Caco-2 (cell line): Measurements from ENCODE around the gene CEBPA. TPM values are rescaled to one million over a fixed set of nuclear protein-coding genes. Genes with fewer than 3 reads are reported as not detected.
A peak's percentile ranks its signal among the peaks of the same experiment; 100 is the strongest.

Source experiments
- BruUV-seq: library from RNA; stranded (reverse); fragments of 400-500 nt; replicated peaks from 2 replicates; lab custom pipeline; 2021; lab: Mats Ljungman, UMichigan
- CTCF ChIA-PET: fragments of 300-600 bp; sonication (Branson Sonifier 250); formaldehyde crosslinking; loops from one replicate; lab custom pipeline; 2022; ENCODE audit warnings: antibody characterized with exemption; lab: Charles Lee
- POLR2A ChIA-PET: fragments of 300-600 bp; sonication (Branson Sonifier 250); formaldehyde crosslinking; loops from one replicate; lab custom pipeline; 2022; ENCODE audit warnings: antibody characterized with exemption; lab: Charles Lee
- DNase-seq, 2 experiments: peaks; one replicate each; pipeline versions ENCODE4 v3.0.0 to v3.0.0-alpha.2; 2020 to 2022
- H3K27me3 ChIP-seq: replicated peaks from 2 replicates; pipeline ENCODE4 v1.6.0; 2011; ENCODE audit warnings: low read length; ENCODE audit not compliant: control insufficient read depth, insufficient read depth
- H3K36me3 ChIP-seq: 2 replicates; pipeline ENCODE4 v1.5.1; 2011; ENCODE audit warnings: low read length; ENCODE audit not compliant: control insufficient read depth, insufficient read depth
- H3K4me1 ChIP-seq: fragments of 250-450 bp; sonication (Bioruptor Pico); 2 replicates; pipeline ENCODE4 v1.5.1; 2020; ENCODE audit warnings: mild to moderate bottlenecking
- H3K4me3 ChIP-seq: 2 replicates; pipeline ENCODE4 v1.5.1; 2011; ENCODE audit warnings: low read depth, mild to moderate bottlenecking, control low read depth, low read length
- H3K9me3 ChIP-seq: fragments of 250-450 bp; sonication (Bioruptor Pico); 2 replicates; pipeline ENCODE4 v1.5.1; 2020; ENCODE audit warnings: mild to moderate bottlenecking, moderate library complexity
- H3K27ac Mint-ChIP-seq: one replicate; pipeline ENCODE4 v1.8.0; 2022; ENCODE audit warnings: mixed read lengths; ENCODE audit not compliant: unreplicated experiment
- H3K27me3 Mint-ChIP-seq: one replicate; pipeline ENCODE4 v1.8.0; 2022; ENCODE audit warnings: mixed read lengths; ENCODE audit not compliant: insufficient read depth, unreplicated experiment
- H3K36me3 Mint-ChIP-seq: one replicate; pipeline ENCODE4 v1.8.0; 2022; ENCODE audit warnings: mild to moderate bottlenecking, mixed read lengths; ENCODE audit not compliant: insufficient read depth, unreplicated experiment
- H3K4me1 Mint-ChIP-seq: one replicate; pipeline ENCODE4 v1.8.0; 2022; ENCODE audit warnings: low read depth, mixed read lengths; ENCODE audit not compliant: unreplicated experiment
- H3K4me3 Mint-ChIP-seq: one replicate; pipeline ENCODE4 v1.8.0; 2022; ENCODE audit warnings: mild to moderate bottlenecking, moderate library complexity, mixed read lengths; ENCODE audit not compliant: unreplicated experiment
- H3K9me3 Mint-ChIP-seq: one replicate; pipeline ENCODE4 v1.8.0; 2022; ENCODE audit warnings: mixed read lengths; ENCODE audit not compliant: unreplicated experiment
- CTCF ChIP-seq, 2 experiments: fragments of 200-600 bp in 1 of 2; IDR thresholded peaks; 1 replicate in 1 of 2; 2 replicates in 1 of 2; pipeline versions ENCODE4 v1.5.1 to v1.8.0; 2011 to 2022; ENCODE audit warnings: antibody characterized with exemption in 1 of 2, control low read depth in 1 of 2, inconsistent platforms in 1 of 2, low read depth in 1 of 2, low read length in 1 of 2, mild to moderate bottlenecking in 1 of 2, moderate library complexity in 1 of 2; ENCODE audit not compliant: insufficient read depth in 1 of 2, severe bottlenecking in 1 of 2, unreplicated experiment in 1 of 2
- intact Hi-C: fragments of 100-400 bp; cut with micrococcal nuclease; formaldehyde crosslinking; loops from one replicate; pipeline ENCODE4 v1.10.0; 2022; ENCODE audit not compliant: unreplicated experiment
- total RNA-seq: library from RNA; stranded (reverse); gene quantifications from 2 replicates; pipeline ENCODE4 v1.2.3, GENCODE V29; 2022

The CEBPA gene
- total RNA-seq, 1 experiment from 2014 or later = 110 TPM

DNA sequence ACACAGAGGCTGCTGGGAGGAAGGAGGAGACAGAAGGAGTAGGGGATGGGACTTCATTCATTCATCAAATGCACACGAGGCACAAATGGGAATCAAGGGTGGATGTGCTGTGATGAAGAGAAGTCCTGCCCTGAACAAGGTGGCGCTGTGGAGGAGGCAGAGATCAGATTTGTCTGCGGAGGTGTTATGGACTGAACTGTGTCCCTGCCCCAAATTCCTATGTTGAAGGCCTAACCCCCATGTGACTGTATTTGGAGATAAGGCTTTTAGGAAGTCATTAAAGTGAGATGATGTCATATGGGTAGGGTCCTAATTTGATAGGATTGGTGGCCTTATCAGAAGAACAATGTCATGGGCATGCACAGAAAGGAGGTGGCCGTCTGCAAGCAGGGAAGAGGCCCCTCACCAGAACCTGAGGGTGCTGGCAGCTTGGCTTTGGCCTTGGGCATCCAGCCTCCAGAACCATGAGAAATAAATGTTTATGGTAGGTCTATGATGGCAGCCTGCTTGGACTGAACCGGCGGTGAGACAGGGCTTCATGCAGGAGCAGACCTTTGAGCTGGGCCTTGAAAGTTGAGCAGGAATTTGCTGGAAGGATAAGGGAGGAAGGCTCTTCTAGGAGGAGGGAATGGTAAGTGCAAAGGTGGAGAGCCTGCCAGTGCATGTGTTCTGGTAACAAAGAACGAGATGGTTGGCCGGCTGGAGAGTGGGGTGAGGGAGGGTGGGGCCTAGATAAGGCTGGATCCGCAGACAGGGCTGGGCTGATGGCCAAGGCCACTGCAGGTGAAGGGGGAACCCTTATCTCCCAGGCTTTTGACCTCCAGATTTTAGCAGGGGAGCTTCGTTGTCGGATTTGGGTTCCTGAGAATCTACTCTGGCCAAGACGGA is 2.7 kb upstream of the CEBPA start:
- DNase-seq = peak; percentile 60 to 79
- peak in 1 of 2 experiments; percentile 27 for TF ChIP-seq CTCF (IDR thresholded peaks at IDR 0.05; ENCODE audit: insufficient read depth in 1 of 2, low read depth in 1 of 2, low read length in 1 of 2, severe bottlenecking in 1 of 2, unreplicated experiment in 1 of 2)
- no peaks in the 10 kb centered on the region for H3K9me3 ChIP-seq
- intact Hi-C loops = loop anchor here (5.0 kb wide), 1 partner anchor 128 kb away; no protein-coding TSS in a partner anchor
- no TSS peak for BruUV-seq
- Mint-ChIP-seq H3K4me1 (peaks cover 27% of the 10 kb centered on the region), H3K27ac (peak overlapping the region; percentile 73), H3K36me3 (peaks cover 25% of the 10 kb centered on the region), H3K9me3 (peaks cover 16% of the 10 kb centered on the region), H3K27me3 (no peaks in the 10 kb centered on the region), H3K4me3 (peak overlapping the region; percentile 85)
- H3K4me3 ChIP-seq = no peak overlapping the region
- H3K27me3 ChIP-seq = no peaks in the 10 kb centered on the region
- ChIA-PET POLR2A (interaction anchor here (1.2 kb wide), 1 partner anchor 98 kb away, joined by 4 read pairs; no protein-coding TSS in a partner anchor), CTCF (interaction anchor here (0.6 kb wide), 2 partner anchors 59 to 69 kb away, joined by 5 to 6 read pairs; no protein-coding TSS in a partner anchor)
- peaks cover 4% of the 10 kb centered on the region for H3K36me3 ChIP-seq
- H3K4me1 ChIP-seq = peaks cover 28% of the 10 kb centered on the region

- peaks cover 16% of the 10 kb centered on the region for H3K9me3 Mint-ChIP-seq
- intact Hi-C loops = loop anchor here (5.0 kb wide), 1 partner anchor 127 kb away; no protein-coding TSS in a partner anchor
- H3K9me3 ChIP-seq = no peaks in the 10 kb centered on the region
- H3K27me3 ChIP-seq = no peaks in the 10 kb centered on the region
- peaks cover 30% of the 10 kb centered on the region for H3K4me1 Mint-ChIP-seq
- no TSS peak for BruUV-seq
- TF ChIP-seq CTCF (IDR thresholded peaks at IDR 0.05; ENCODE audit: insufficient read depth in 1 of 2, low read depth in 1 of 2, low read length in 1 of 2, severe bottlenecking in 1 of 2, unreplicated experiment in 1 of 2) = no peak
- peaks cover 4% of the 10 kb centered on the region for H3K36me3 ChIP-seq
- H3K4me3 ChIP-seq = peak overlapping the region; percentile 87
- peak in 1 of 2 experiments; percentile 26 for DNase-seq
- H3K36me3 Mint-ChIP-seq = peaks cover 29% of the 10 kb centered on the region
- CTCF ChIA-PET = interaction anchor here (1.1 kb wide), 1 partner anchor 62 kb away, joined by 3 read pairs; no protein-coding TSS in a partner anchor
- peak overlapping the region; percentile 85 for H3K4me3 Mint-ChIP-seq
- peaks cover 35% of the 10 kb centered on the region for H3K4me1 ChIP-seq
- no peaks in the 10 kb centered on the region for H3K27me3 Mint-ChIP-seq
- POLR2A ChIA-PET = no interaction called here
- peak overlapping the region; percentile 73 for H3K27ac Mint-ChIP-seq
Observed at GRCh38 chr19:33304371-33304759, 2.0 kb upstream of the CEBPA start.

- BruUV-seq = no TSS peak
- peak overlapping the region; percentile 85 for H3K4me3 Mint-ChIP-seq
Observed at GRCh38 chr19:33303791-33304345, 1.5 kb upstream of the CEBPA start.

More at GRCh38 chr19:33303791-33304345, 1.5 kb upstream of the CEBPA start:
- Histone ChIP-seq H3K4me1 (peaks cover 40% of the 10 kb centered on the region), H3K4me3 (peak overlapping the region; percentile 87), H3K36me3 (peaks cover 4% of the 10 kb centered on the region), H3K9me3 (no peaks in the 10 kb centered on the region), H3K27me3 (no peaks in the 10 kb centered on the region)
- ChIA-PET CTCF (interaction anchor here (0.6 to 2.2 kb wide), 5 partner anchors 11 to 112 kb away, joined by 3 to 32 read pairs (median 6); partner anchors contain the start of gene CEBPG), POLR2A (interaction anchor here (0.5 to 2.3 kb wide), 4 partner anchors 31 to 99 kb away, joined by 3 to 82 read pairs (median 13); partner anchors contain the start of gene CEBPG)
- Mint-ChIP-seq H3K27ac (peak overlapping the region; percentile 73), H3K27me3 (no peaks in the 10 kb centered on the region), H3K36me3 (peaks cover 34% of the 10 kb centered on the region), H3K9me3 (peaks cover 16% of the 10 kb centered on the region), H3K4me1 (peaks cover 35% of the 10 kb centered on the region)
- intact Hi-C loops = loop anchor here (2.0 to 5.0 kb wide), 4 partner anchors 13 to 127 kb away; no protein-coding TSS in a partner anchor
- TF ChIP-seq CTCF (IDR thresholded peaks at IDR 0.05; ENCODE audit: insufficient read depth in 1 of 2, low read depth in 1 of 2, low read length in 1 of 2, severe bottlenecking in 1 of 2, unreplicated experiment in 1 of 2) = no peak
- DNase-seq = no peak
